GM12874 (cell line): Measurements from ENCODE around the gene PHF8.

Source experiments
- TF ChIP-seq, protein P1 (sequence below): IDR thresholded peaks from 2 replicates; pipeline ENCODE4 v1.5.1; 2011; ENCODE audit warnings: low read depth, mild to moderate bottlenecking, control low read depth, low read length, moderate library complexity; ENCODE audit not compliant: insufficient read depth

PHF8 gene

DNA sequence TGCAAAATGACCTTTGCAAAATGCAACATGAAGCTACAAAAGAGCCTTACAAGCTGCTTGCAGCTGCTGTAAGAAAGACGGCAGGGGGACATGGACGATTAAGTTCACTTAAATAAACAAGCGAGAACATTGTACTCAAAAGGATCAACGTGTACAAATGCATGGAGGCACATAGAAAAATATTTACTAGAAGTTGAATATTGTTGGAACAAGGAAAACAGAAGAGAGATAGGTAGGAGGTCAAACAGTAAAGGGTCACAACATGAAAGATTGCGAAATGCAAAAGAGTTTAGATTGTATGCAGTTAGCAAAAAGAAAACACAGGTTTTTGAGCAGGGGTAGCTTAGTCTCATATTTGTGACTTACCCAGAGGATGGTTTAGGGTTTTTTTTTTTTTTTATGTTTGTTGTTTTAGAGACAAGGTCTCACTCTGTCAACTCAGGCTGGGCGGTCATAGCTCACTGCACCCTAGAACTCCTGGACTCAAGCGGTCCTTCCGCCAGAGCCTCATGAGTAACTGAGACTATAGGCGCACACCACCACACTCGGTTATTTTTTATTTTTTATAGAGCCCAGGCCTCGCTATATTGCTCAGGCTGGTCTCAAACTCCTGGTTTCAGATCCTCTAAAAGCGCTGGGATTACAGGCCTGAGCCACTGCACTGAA lies 1.4 kb upstream of the PHF8 start:
- TF ChIP-seq, protein P1, sequence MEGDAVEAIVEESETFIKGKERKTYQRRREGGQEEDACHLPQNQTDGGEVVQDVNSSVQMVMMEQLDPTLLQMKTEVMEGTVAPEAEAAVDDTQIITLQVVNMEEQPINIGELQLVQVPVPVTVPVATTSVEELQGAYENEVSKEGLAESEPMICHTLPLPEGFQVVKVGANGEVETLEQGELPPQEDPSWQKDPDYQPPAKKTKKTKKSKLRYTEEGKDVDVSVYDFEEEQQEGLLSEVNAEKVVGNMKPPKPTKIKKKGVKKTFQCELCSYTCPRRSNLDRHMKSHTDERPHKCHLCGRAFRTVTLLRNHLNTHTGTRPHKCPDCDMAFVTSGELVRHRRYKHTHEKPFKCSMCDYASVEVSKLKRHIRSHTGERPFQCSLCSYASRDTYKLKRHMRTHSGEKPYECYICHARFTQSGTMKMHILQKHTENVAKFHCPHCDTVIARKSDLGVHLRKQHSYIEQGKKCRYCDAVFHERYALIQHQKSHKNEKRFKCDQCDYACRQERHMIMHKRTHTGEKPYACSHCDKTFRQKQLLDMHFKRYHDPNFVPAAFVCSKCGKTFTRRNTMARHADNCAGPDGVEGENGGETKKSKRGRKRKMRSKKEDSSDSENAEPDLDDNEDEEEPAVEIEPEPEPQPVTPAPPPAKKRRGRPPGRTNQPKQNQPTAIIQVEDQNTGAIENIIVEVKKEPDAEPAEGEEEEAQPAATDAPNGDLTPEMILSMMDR: no peak

DNA sequence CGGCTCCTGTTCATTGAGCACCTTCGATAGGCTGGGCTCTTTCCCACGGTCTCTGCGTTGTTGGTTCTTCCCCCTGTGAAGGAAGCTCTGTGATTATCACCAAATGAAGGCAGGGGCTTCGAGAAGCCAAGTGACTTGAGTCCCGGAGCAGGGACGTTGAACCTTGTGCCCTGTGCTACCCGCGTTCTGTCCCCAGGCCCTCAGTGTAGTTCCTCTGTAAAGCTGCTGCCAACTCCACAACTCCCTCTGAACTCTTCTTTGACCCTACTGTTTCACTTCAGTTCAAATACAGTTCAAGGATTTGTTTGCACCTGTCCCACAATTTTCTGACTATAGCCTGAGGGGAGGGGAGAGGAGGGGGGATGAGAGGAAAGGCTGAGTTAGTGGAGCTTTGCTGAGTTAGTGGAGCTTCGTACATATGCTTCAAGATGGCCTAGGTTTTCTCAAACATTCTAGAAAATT lies 635 bp upstream of the PHF8 start:
- TF ChIP-seq, protein P1: no peak

DNA sequence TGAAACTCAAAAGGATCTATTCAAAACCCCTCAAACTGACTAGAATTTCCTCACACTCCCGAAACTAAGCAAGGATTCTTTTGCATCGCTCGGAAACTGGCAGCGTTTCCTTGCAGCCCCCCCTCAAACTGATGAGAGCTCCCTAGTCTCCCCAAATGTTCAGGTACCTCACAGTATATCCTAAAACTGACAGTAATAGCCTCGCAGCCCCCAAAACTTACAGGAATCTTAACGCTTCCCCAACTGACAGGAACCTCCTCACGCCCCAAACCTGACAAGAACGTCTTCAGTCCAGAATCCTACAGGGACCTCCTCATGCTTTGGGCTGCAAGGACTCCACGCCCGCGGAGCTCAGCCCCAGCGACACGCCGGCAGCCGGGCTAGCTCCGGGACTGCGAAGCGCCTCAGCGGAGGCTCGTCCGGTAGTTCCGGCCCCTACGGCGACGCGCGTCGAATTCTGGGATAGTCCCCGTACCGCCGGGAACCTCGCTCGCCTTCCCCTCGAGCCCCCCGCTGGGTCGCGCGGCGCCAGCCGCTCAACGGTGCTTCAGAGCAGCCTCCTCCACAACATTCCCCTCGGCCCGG lies 640 bp downstream of the PHF8 start:
- TF ChIP-seq, protein P1: no peak

DNA sequence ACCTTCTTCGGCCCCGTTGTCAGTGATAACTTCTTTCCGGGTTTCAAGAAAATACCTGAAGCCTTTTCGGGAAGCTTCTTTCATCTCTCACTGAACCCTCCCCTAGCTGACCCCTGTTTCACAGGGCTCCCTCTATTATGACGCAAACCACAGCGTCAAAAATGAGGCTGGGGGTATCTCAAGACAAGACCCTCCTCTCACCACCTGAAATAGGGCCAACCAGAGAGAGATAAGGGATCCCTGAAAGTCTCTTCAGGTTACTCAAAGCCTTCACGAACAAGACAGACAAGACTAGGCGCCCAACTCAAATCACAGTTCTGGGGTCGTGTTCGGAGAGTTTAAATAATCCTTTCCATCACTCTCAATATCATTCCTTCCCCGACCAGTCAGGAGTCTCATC lies 1.2 kb downstream of the PHF8 start:
- TF ChIP-seq, protein P1: no peak

DNA sequence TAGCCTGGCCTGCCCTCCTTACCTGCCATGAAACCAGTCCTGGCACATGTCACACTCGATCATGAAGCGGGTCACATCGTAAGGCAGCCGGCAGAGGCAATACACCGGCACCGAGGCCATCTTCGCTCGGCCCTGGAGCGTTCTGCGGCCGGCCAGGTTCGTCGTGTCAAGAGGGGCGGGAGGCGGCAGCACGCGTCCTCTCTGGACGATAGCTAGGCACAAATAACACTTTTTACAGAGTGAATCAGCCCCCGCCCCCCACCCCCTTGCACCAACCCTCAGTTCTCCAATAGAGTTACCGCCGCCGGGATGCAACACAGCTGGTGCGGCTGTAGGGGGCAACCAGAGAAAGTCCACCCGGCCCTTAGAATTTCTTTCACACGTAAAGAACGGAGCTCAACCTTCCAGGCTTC lies 1.7 kb downstream of the PHF8 start:
- TF ChIP-seq, protein P1: no peak

DNA sequence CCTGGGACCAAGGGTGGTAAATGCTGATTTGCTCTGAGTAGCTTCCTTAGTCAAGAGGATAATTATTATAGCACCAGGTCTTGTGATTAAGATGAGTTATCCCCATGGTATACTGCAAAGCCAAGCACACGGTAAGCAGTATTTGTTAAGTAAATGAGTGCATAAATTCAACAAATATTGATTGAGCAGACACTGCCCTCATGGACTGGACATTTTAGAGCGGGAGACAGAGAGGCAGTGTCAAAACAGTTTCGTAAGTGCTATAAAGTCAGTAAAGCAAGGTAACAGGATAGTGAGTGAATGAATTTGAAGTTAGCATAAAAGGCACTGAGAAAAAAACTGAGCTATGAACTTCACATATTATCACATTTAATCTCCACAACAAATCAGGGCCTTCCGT lies 13.9 kb downstream of the PHF8 start:
- TF ChIP-seq, protein P1: no peak

DNA sequence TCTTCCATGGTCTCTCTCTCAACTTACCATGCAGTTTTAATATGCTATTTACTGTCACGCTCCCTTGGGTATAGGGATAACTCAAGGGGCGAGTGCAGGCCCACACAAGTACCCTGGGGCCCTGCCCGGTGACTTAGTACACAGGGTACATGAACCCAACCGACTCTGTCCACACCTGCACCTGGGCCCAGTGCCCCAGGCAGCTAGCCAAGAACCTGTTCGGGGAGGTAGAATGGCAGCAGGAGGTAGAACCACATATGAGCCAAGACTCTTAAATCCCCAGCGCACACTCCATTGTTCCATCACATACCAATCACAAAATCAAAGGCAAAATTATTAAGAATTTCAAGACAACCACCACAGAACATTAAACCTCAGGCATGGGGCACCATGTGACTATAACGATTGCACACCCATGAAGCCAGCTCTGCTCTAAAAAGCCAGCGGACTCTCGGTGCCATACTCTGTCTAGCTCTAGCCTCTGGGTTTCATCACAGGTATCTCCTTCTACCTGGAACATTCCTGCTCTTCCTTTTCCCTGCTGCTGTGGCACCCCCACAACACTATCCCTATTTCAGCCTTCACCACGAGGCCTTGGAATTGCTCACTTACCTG lies 14.6 kb downstream of the PHF8 start:
- TF ChIP-seq, protein P1: no peak
